ENCODE measurements around the gene TKFC.

The TKFC gene

GRCh38 chr11:61325649-61326414 lies 7.2 kb upstream of the TKFC start:
- no peak for DNase-seq (ENCODE audit: low read depth)

DNA sequence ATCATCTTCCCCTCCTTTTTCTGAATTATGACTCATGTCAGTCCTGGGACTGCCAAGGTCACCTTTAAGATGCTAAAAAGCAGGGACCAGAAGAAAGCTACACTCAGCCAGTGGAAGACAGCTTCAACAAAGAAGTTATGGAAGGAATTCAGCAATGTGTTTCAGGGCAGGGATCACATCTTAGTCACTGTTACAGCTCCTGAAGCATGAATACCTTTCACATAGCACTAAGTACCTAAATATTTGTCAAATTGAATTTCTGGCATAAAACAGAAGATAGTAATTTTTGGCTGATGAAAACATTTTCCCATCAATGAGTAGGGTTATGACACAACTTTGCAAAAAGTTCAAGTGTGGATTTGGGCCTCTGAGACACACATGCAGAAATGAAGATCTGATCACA lies 5.4 kb upstream of the TKFC start:
- no peak for DNase-seq (ENCODE audit: low read depth)

GRCh38 chr11:61328351-61328750 lies 4.7 kb upstream of the TKFC start:
- DNase-seq (ENCODE audit: low read depth): no peak

DNA sequence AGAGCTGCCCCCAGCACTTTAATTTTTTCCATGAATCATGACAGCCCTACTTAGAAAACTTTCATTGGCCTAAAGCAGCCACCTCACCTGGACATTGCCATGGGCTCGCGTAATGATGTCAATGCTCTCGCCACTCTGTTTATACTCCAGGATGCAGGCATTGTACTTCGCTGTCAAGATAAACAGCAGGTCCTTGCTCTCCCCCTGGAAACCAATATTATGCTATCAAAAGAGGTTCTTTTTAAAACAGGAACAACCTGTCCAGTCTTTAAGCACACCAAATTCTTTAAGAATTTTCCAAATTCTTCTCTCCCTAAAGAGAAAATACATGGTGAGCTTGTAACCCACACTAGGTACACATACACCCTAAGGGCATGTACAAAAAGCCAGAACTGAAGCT lies 3.2 kb upstream of the TKFC start:
- no peak for DNase-seq (ENCODE audit: low read depth)

GRCh38 chr11:61331651-61332050 lies 1.4 kb upstream of the TKFC start:
- no peak for DNase-seq (ENCODE audit: low read depth)

- DNase-seq (ENCODE audit: low read depth): no peak
Measured at GRCh38 chr11:61332281-61332796, 689 bp upstream of the TKFC start.

DNA sequence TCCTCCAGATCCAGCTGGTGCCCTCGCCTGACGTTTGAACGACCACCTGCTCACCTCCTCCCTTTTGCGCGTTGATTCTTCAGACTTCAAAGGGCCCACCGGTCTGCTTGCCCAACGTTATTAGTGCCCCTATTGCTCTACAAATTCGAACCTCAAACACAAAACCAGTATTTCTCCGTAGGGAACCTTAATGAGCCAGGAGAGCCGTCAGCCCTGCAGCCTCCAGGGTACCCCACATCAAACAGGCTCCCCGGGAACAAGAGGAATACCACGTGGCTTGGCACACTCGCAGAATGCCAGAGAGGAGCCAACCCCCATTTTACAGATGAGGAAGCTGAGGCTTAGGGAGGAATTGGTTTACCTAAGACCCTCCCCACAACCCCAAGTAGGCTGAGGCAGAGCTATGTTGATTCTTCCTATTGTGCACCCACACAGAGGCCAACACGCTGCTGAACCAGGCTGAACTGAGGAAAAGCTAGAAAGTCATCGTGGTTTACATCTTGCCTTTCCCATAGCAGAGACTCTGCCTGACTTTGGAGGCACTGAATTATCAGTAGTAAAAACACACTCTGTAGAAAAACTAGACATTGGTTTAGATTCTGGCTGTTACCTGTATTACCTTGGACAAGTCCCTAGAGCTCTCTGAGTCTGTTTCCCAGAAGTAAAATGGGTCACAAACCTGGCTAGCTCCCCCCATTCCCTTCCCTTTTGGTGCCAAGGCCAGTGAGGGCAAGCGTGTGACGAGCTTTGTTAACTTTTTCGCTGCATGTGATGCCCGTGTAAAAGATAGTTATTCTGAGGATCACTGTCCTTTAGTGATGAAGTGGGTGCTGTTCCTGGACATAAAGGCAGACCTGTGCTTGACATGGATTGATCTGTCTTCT lies 764 bp downstream of the TKFC start:
- DNase-seq (ENCODE audit: low read depth): no peak

GRCh38 chr11:61334434-61335354 lies 1.7 kb downstream of the TKFC start:
- no peak for DNase-seq (ENCODE audit: low read depth)

DNA sequence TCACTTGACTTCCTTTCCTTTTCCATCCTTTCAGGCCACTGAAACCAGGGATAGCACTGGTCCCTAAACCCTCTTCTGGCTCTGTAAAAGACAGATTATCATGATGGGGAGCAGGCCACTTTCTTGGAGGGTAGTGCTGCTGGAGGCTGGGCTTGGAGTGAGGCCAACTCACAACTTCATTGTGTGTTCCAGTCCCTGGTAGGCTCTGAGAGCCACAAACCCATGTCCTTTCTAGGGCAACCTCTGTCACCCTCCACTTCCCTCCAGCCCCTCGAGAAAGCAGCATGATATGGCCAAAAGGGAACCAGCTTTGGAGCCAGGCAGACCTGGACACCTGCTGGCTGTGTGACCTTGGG lies 2.3 kb downstream of the TKFC start:
- no peak for DNase-seq (ENCODE audit: low read depth)

DNA sequence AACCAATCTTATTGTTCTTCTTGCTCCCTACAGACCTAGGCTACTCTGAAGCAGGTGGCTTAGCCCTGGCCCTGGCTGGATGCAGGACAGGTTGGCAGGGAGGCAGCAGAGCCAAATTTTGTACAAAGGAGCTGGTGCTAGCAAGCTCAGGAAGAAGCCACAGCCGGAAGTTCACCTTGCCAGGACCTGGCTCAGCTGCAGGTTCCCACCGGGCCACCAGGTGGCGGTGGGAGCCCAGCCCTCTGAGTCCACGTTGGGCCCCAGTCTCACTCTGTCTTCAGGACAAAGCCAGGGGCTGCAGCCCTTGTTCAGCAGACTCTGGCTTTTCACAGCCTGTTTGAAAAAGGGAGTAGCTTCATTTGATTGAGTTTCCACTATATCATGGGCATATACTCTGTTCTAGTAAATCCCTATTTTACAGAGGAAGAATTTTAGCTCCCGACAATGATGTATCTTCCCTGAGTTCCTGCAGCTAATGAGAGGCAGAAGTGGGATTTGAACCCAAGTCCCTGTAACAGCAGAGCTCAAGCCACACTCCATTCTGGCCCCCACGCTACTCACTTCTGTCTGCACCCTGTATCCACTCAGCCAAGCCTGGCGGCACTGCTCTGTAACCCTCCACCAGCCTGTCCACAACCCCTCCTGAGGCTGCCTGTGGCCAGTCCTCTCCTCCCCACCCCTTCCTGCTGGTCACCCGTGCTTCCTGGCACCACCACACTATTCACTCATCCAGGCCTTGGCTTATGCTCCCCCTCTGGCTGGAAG lies 3.3 kb downstream of the TKFC start:
- peak; percentile 74 for DNase-seq (ENCODE audit: low read depth)

GRCh38 chr11:61337706-61338470 lies 4.9 kb downstream of the TKFC start:
- DNase-seq (ENCODE audit: low read depth): no peak

- DNase-seq (ENCODE audit: low read depth): no peak
Measured at GRCh38 chr11:61338783-61339489, 5.9 kb downstream of the TKFC start.

DNA sequence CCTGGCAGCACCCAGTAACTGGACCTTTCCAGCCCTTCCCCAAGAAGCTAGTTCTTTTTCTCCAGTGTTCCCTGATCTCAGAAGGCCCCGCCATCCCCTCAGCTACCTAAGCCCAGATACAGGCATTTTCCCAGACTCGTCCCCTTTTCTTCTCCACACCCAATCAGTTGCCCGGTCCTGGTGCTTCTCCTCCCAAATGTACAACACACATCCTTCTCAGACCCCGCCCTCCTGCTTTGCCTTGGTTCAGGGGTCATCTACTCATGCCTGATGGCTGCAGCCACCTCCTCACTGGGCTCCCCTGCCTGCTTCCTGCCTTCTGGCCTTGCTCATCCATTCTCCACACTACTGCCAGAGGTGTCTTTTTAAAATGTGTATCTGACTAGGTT lies 6.5 kb downstream of the TKFC start:
- DNase-seq (ENCODE audit: low read depth): no peak

DNA sequence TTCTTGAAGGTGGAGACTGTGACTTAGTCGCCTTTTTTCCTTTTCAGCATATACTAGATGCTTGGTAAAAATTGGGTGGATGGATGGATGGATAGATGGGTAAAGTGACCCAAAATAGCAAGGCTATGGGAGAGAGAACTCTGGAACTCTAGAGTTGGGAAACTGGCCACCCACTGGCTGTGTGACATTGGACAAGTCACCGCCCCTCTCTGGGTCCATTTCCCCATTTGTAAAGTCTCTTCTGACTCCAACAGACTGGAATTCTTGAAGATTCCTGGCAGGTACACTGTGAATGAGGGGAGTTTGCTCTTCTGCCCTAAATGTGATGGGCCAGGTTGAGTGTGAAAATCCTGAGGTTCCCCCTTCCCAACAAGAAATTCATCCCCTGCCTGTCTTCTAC lies 8.0 kb downstream of the TKFC start:
- DNase-seq (ENCODE audit: low read depth): no peak

DNA sequence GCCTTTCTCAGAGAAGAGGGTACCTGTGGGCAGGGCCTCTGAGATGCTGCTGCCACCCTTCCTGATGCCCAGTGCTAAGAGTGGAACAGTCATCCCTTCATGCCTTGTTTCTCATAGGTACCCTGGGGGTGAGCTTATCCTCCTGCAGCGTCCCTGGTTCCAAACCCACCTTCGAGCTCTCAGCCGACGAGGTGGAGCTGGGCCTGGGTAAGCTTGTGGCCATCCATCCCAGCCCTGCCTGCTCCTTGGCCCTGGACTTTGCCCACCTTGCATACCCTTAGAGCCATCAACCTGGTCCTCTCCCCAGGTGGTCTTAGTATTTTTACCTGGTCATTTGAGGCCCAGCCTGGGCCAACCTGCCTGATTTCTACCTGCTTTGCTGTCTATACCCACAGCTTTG lies 8.7 kb downstream of the TKFC start:
- DNase-seq (ENCODE audit: low read depth): no peak

- DNase-seq (ENCODE audit: low read depth): no peak
Measured at GRCh38 chr11:61342207-61342803, 9.3 kb downstream of the TKFC start.

- DNase-seq (ENCODE audit: low read depth): no peak
Measured at GRCh38 chr11:61343792-61344745, 11.0 kb downstream of the TKFC start.

DNA sequence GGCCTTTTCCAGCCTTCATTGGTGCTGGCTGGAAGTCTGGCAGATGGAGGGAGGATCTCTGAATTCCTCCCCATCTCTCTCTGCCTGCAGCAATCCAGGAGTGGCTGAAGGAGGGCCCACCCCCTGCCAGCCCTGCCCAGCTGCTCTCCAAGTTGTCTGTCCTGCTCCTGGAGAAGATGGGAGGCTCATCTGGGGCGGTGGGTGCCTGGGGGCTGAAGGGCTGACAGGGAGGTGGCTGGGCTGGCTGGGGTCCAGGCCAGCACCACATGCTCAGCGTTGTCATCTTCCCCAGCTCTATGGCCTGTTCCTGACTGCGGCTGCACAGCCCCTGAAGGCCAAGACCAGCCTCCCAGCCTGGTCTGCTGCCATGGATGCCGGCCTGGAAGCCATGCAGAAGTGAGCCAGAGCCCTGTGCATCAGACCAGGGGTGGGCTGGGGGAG lies 12.2 kb downstream of the TKFC start:
- no peak for DNase-seq (ENCODE audit: low read depth)
